Measurements from ENCODE around the gene ENDOV.
A peak's percentile ranks its signal among the peaks of the same experiment; 100 is the strongest.

The ENDOV gene

GRCh38 chr17:80414803-80415625 is at the start of gene ENDOV:
Gene ENDOV (plus strand): TSS chr17:80415167. CDS start chr17:80415195, 28 bp downstream.
- DNase-seq, result peak; percentile 90

GRCh38 chr17:80365983-80366382 is 49.0 kb upstream of the ENDOV start:
- DNase-seq, result no peak

- no peak for DNase-seq
Measured at GRCh38 chr17:80367503-80367902, 47.5 kb upstream of the ENDOV start.

GRCh38 chr17:80371196-80371595 is 43.8 kb upstream of the ENDOV start:
- DNase-seq, result no peak

- no peak for DNase-seq
Measured at GRCh38 chr17:80372456-80372855, 42.5 kb upstream of the ENDOV start.

GRCh38 chr17:80372922-80373570 is 41.9 kb upstream of the ENDOV start:
- no peak for DNase-seq

GRCh38 chr17:80374039-80374731 is 40.8 kb upstream of the ENDOV start:
- DNase-seq, result no peak

- no peak for DNase-seq
Measured at GRCh38 chr17:80374732-80375585, 40.0 kb upstream of the ENDOV start.

- DNase-seq, result no peak
Measured at GRCh38 chr17:80376531-80376930, 38.4 kb upstream of the ENDOV start.

- no peak for DNase-seq
Measured at GRCh38 chr17:80377798-80378197, 37.2 kb upstream of the ENDOV start.

- no peak for DNase-seq
Measured at GRCh38 chr17:80379348-80379747, 35.6 kb upstream of the ENDOV start.

GRCh38 chr17:80380068-80380467 is 34.9 kb upstream of the ENDOV start:
- no peak for DNase-seq

GRCh38 chr17:80380555-80381002 is 34.4 kb upstream of the ENDOV start:
- no peak for DNase-seq

GRCh38 chr17:80381416-80381923 is 33.5 kb upstream of the ENDOV start:
- DNase-seq, result no peak

- DNase-seq, result no peak
Measured at GRCh38 chr17:80382446-80382845, 32.5 kb upstream of the ENDOV start.

GRCh38 chr17:80382956-80383355 is 32.0 kb upstream of the ENDOV start:
- no peak for DNase-seq

GRCh38 chr17:80384078-80384960 is 30.6 kb upstream of the ENDOV start:
- DNase-seq, result no peak

- DNase-seq, result no peak
Measured at GRCh38 chr17:80385046-80385445, 29.9 kb upstream of the ENDOV start.

- DNase-seq, result no peak
Measured at GRCh38 chr17:80386341-80386740, 28.6 kb upstream of the ENDOV start.

- no peak for DNase-seq
Measured at GRCh38 chr17:80387071-80387470, 27.9 kb upstream of the ENDOV start.

- DNase-seq, result no peak
Measured at GRCh38 chr17:80388175-80388574, 26.8 kb upstream of the ENDOV start.
